Right atrium auricular region (tissue), 2 donors: Measurements from ENCODE around the gene GUCY1A1. TPM values are rescaled to one million over a fixed set of nuclear protein-coding genes. Genes with fewer than 3 reads are reported as not detected.

ENCODE experiments used
- DNase-seq: peaks from one replicate; pipeline ENCODE4 v3.0.0-alpha.2; 2019; ENCODE audit warnings: low spot score
- H3K27ac ChIP-seq, 2 donors: fragments of 200-600 bp; sonication (generic); 1 replicate in 1 of 2; 2 replicates in 1 of 2; pipeline ENCODE4 v1.5.1; 2016 to 2019
- H3K27me3 ChIP-seq, 2 donors: fragments of 200-600 bp; sonication (generic); one replicate each; pipeline versions ENCODE4 v1.5.1 to v1.6.0; 2017 to 2019
- H3K36me3 ChIP-seq: fragments of 200-600 bp; sonication (generic); one replicate; pipeline ENCODE4 v1.5.1; 2016
- H3K4me1 ChIP-seq, 2 donors: fragments of 200-600 bp; sonication (generic); one replicate each; pipeline versions ENCODE4 v1.5.1 to v1.6.0; 2017 to 2019
- H3K4me3 ChIP-seq, 2 donors: fragments of 200-600 bp; sonication (generic); 1 replicate in 1 of 2; 2 replicates in 1 of 2; pipeline ENCODE4 v1.5.1; 2017 to 2019; ENCODE audit warnings: mild to moderate bottlenecking in 1 of 2, moderate library complexity in 1 of 2
- H3K9me3 ChIP-seq, 2 donors: fragments of 200-600 bp; sonication (generic); one replicate each; pipeline ENCODE4 v1.5.1; 2019
- CTCF ChIP-seq, 2 donors: fragments of 200-600 bp; sonication (generic); IDR thresholded peaks; one replicate each; pipeline ENCODE4 v1.5.1; 2019; ENCODE audit warnings: antibody characterized with exemption in 2 of 2
- total RNA-seq, 2 donors: library from RNA; depleted of rRNA; stranded (reverse); fragments of >200 nt; gene quantifications; one replicate each; pipeline ENCODE4 v1.1.0, GENCODE V29; 2016

GUCY1A1 gene
- total RNA-seq, 2 donors from 2014 or later: 35.5 to 52.5 TPM

GRCh38 chr4:155704841-155705404 lies 38.3 kb downstream of the GUCY1A1 start:
- H3K36me3 ChIP-seq: no peaks in the 10 kb centered on the region
- H3K9me3 ChIP-seq: no peaks in the 10 kb centered on the region
- H3K27me3 ChIP-seq: no peaks in the 10 kb centered on the region
- no peak for TF ChIP-seq CTCF (IDR thresholded peaks at IDR 0.05)
- H3K4me1 ChIP-seq: peaks cover 0 to 33% of the 10 kb centered on the region in 2 donors
- no peak overlapping the region for H3K27ac ChIP-seq
- DNase-seq: no peak
- H3K4me3 ChIP-seq: no peak overlapping the region

- peaks cover 0 to 30% of the 10 kb centered on the region in 2 donors for H3K4me1 ChIP-seq
- no peaks in the 10 kb centered on the region for H3K9me3 ChIP-seq
- H3K27me3 ChIP-seq: no peaks in the 10 kb centered on the region
- H3K4me3 ChIP-seq: no peak overlapping the region
- no peak for TF ChIP-seq CTCF (IDR thresholded peaks at IDR 0.05)
- H3K27ac ChIP-seq: peak overlapping the region in 1 of 2 donors; percentile 20
- DNase-seq: no peak
- no peaks in the 10 kb centered on the region for H3K36me3 ChIP-seq
Measured at GRCh38 chr4:155705664-155706063, 39.0 kb downstream of the GUCY1A1 start.

DNA sequence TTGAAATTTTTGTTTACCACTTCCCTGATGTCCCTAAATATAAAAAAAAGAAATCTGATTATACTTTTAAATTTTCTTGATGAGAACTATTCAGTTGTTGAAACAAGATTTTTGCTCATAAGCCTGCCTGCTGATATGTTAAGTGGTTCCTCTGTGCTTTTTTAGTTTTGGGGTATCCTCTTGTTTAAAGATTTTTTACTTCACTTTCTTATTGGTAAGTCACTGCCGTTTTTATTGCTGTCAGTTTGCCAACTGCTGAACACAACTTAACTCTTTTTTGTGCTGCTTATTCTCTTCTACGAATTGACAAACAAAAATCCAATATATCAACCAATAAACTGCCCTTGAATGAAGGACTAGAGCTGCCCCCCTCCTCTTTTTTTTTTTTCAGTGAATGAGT lies 39.5 kb downstream of the GUCY1A1 start:
- no peak for TF ChIP-seq CTCF (IDR thresholded peaks at IDR 0.05)
- Histone ChIP-seq H3K4me3 (no peak overlapping the region), H3K27ac (no peak overlapping the region), H3K27me3 (no peaks in the 10 kb centered on the region), H3K4me1 (peaks cover 0 to 30% of the 10 kb centered on the region in 2 donors), H3K36me3 (no peaks in the 10 kb centered on the region), H3K9me3 (no peaks in the 10 kb centered on the region)
- DNase-seq: no peak

DNA sequence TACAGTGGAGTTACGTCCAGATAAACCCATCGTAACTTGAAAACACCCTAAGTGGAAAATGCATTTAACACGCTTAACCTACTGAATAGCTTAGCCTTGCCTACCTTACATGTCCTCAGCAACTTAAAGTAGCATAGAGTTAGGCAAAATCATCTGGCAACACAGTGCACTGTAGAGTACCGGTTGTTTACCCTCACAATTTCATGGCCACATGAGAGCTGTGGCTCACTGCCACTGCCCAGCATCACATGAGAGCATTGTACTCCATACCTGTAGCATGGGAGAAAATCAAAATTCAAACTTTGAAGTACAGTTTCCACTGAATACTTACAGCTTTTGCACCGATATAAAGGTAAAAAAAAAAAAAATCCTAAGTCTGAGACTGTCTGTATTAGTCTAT lies 40.6 kb downstream of the GUCY1A1 start:
- Histone ChIP-seq H3K27me3 (no peaks in the 10 kb centered on the region), H3K36me3 (no peaks in the 10 kb centered on the region), H3K27ac (no peak overlapping the region), H3K4me1 (peaks cover 0 to 26% of the 10 kb centered on the region in 2 donors), H3K9me3 (no peaks in the 10 kb centered on the region), H3K4me3 (no peak overlapping the region)
- no peak for TF ChIP-seq CTCF (IDR thresholded peaks at IDR 0.05)
- DNase-seq: no peak

DNA sequence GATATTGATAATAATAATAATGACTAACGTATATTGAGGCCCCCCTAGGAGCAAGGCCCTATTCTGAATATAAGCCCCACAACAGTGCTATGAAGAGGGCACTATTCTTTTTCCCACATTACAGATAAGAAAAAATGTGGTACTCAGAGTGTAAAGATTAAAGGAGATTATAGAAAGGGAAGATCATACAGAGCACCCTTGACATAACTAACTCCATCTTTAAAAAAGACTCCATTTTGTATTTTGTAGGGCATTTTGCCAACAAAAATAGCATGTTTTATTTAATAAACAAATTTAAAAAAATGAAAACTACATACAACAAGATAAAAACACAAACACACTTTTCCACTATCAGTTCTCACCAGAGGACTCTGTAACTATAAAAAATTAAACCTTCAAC lies 42.1 kb downstream of the GUCY1A1 start:
- Histone ChIP-seq H3K4me3 (no peak overlapping the region), H3K27ac (no peak overlapping the region), H3K36me3 (no peaks in the 10 kb centered on the region), H3K4me1 (peaks cover 0 to 15% of the 10 kb centered on the region in 2 donors), H3K27me3 (no peaks in the 10 kb centered on the region), H3K9me3 (no peaks in the 10 kb centered on the region)
- TF ChIP-seq CTCF (IDR thresholded peaks at IDR 0.05): no peak
- no peak for DNase-seq

DNA sequence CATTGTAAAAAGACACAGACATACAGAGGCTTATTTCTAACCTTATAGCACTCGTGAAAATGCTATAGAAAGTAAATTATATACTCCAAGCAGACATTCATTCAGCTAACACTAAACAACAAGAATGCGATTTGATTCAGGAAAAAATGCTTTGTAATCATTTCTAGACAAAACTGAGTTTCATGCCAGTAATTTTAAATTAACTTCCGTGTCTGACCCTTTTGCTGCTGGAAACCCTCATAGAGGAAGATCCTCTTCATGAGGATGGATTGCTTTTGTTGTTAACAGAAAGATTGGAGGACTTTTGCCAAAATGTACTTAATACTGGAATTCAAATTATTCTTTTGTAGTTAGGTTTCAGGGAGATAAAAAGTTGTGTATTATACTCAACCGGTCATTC lies 43.3 kb downstream of the GUCY1A1 start:
- DNase-seq: no peak
- no peak for TF ChIP-seq CTCF (IDR thresholded peaks at IDR 0.05)
- H3K4me3 ChIP-seq: no peak overlapping the region
- no peaks in the 10 kb centered on the region for H3K36me3 ChIP-seq
- H3K27me3 ChIP-seq: no peaks in the 10 kb centered on the region
- H3K27ac ChIP-seq: no peak overlapping the region
- peaks cover 0 to 14% of the 10 kb centered on the region in 2 donors for H3K4me1 ChIP-seq
- H3K9me3 ChIP-seq: no peaks in the 10 kb centered on the region
